Femur (tissue), 1 donor: ENCODE results near the gene AGAP6.
"Not testable (repeated sequence)": the region's sequence is repeated elsewhere in the genome, so short reads cannot be mapped to it uniquely, and the experiment has no call there.

Experiments
- DNase-seq: peaks from one replicate; pipeline ENCODE4 v3.0.0-alpha.2; 2017

Gene AGAP6

DNA sequence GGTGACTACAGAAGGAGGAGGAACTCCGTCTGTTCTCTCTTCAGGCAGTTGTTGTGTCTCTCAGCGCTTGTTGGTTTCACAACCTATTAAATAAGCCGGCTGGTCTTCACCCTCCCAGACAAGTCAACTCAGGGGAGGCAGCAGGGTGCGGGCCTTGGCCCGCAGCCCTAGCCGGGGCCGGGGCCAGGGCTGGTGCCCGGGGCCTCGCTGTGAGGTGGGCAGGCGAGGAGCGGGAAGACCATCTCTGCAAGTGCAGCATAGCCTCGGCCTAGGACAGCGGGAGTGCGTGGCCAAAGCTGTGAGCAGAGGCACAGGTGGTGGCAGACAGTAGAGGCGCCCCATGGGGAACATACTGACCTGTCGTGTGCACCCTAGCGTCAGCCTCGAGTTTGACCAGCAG lies at the start of gene AGAP6:
AGAP6 (plus strand) TSS at position 31 of the 400 bp plus-strand sequence; CDS start at position 341, 310 bp downstream.
- not testable (repeated sequence) for DNase-seq

GRCh38 chr10:49941447-49942338 lies 46.5 kb upstream of the AGAP6 start, which contains the start of the genes PARG and TIMM23B:
Gene PARG, minus strand, starts transcription at chr10:49942027. Its CDS starts 302 bp downstream, at chr10:49941725.
Gene TIMM23B, plus strand, starts transcription at chr10:49942053. Its CDS starts 142 bp downstream, at chr10:49942195.
- peak; percentile 89 for DNase-seq

DNA sequence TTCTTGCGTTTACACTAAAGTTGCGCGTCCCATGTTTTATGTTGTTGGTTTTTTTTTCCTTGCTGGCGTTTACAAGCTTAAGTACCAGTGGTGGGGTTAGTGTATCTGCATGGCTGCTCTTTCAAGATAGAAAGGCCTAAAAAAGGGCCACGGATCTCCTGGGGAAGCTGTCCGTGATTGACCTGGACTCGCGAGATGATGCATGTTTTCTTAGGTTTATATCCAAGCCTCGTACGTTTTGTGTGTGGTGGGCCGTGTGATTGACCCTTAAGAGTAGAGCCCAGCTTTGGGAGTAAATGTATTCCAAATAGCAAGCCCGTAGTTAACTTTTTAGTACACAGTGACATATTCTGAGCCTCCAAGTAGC lies 45.9 kb upstream of the AGAP6 start:
- DNase-seq, result not testable (repeated sequence)

DNA sequence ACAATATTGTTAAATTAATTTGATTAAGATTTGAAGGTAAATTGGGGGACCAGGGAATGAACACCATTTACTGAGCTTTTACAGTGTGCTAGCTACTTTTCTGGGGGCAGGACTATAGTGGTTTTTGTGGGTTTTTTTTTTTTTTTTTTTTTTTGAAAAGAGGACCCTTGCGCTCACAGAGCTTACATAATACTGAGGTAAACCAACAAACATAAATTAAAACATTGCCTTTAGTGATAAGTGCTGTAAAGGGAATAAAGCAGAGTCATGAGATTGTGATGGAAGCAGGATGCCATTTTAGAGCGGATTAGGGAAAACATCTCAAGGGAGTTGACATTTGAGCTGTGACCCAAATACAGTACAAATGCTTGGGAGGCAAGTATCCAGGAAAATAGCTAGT lies 44.6 kb upstream of the AGAP6 start:
- not testable (repeated sequence) for DNase-seq

DNA sequence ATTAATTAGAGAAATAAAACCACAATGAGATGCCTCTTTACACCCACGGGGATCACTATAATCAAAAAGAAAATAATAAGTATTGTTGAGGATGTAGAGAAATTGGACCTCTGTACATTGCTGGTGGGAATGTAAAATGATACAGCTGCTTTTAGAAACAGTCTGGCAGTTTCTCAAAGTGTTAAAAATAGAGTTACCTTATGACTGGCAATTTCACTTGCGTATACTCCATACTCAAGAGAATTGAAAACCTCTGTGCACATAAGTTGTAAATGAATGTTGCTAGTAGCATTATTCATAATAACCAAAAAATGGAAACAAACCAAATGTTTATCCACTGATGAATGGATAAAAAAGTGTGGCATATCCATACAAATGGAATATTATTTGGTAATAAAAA lies 40.1 kb upstream of the AGAP6 start:
- not testable (repeated sequence) for DNase-seq

- DNase-seq, result not testable (repeated sequence)
These were observed 39.5 kb upstream of the AGAP6 start for GRCh38 chr10:49948737-49949136.

GRCh38 chr10:49952006-49952405 lies 36.2 kb upstream of the AGAP6 start:
- not testable (repeated sequence) for DNase-seq

DNA sequence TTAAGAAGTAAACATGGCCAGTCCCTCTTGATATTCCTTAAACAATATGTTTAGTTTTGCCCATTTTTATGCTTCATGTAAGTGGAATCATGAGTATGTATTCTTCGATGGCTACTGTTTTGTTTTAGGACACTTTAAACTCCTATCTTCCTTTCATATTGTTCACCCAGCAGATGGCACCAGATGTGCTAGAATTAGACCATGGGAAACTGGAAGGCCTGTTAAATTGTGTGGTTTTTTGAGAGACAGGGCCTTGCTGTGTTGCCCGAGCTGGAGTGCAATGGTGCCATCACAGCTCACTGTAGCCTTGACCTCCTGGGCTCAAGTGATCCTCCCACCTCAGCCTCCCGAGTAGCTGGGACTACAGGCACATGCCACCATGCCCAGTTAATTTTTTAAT lies 35.1 kb upstream of the AGAP6 start:
- DNase-seq, result not testable (repeated sequence)

DNA sequence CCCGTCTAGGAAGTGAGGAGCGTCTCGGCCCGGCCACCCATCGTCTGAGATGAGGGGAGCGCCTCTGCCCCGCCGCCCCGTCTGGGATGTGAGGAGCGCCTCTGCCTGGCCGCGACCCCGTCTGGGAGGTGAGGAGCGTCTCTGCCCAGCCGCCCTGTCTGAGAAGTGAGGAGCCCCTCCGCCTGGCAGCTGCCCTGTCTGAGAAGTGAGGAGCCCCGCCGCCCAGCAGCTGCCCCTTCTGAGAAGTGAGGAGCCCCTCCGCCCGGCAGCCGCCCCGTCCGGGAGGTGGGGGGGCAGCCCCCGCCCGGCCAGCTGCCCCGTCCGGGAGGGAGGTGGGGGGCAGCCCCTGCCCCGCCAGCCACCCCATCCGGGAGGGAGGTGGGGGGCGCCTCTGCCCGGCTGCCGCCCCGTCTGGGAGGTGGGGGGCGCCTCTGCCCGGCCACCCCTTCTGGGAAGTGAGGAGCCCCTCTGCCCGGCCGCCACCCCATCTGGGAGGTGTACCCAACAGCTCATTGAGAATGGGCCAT lies 17.8 kb upstream of the AGAP6 start:
- not testable (repeated sequence) for DNase-seq

DNA sequence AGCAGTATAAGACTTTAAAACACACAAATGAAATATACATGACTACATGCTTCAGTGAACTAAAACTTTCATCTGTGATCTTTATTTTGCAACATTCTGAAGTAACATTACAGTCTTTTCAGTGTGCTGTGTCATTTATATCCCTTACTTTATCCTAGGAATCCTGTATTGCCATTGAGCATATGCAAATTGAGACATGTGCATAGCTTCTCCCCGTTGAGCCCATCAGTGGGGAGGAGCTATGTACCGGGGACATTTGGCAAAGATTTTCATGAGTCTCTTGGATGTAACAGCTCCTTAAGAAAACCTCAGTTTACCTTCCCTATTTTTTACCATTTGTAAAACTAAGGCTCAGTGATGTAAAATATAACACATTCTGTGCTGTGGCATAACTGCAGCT lies 16.7 kb upstream of the AGAP6 start:
- not testable (repeated sequence) for DNase-seq

DNA sequence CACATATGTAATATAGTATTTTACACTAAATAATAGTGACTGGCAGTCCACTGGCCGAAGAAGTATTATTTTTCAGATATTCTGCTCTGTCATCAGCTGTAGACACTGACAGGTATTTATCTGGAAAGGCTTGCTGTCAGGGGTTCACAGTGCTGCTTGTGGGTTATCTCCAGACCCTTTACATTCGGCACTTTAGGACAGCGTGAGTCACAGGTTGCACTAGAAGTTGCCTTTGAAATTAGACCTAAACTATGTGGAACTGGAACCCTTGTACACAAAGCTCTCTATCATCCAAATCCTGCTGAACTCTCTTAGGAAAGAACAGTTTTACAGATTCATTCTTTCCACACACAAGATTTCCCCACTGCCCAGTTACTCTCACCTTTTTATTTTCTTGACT lies 16.1 kb upstream of the AGAP6 start:
- DNase-seq, result not testable (repeated sequence)

DNA sequence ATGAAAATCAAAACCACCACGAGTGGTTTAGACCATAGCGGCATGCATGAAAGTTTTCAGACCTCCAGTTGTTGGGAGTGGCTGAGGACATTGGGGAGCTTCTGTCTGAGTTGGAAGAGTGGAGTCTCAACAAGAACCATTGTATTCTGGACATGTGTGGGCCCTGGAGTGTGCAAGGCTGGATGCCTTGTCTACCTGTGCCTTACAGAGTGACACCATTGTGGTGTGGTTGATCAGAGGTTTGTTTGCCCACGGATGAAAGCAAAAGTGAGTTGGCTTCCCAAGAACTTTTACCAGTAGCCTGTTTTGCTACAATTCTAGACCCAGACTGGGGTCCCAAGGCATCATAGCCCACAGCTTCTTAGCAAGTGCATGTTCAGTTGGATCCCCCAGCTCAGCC lies 10.4 kb upstream of the AGAP6 start:
- DNase-seq, result not testable (repeated sequence)

- DNase-seq, result not testable (repeated sequence)
These were observed 999 bp upstream of the AGAP6 start for GRCh38 chr10:49987207-49987606.

- not testable (repeated sequence) for DNase-seq
These were observed 7.1 kb downstream of the AGAP6 start for GRCh38 chr10:49995321-49995720.

DNA sequence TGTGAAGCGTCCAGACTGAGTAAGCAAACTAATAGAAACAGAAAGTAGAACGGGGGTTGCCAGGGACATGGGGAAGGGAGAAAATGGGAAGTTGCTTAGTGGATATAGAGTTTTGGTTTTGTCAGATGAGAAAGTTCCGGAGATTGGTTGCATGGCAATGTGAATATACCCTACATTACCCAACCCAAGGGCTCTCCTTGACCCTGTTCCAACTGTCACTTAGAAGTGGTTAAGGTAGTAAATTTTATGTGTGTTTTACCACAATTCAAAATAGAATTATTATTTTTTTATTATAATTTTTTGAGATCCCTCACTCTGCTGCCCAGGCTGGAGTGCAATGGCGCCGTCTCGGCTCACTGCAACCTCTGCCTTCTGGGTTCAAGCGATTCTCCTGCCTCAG lies 25.8 kb downstream of the AGAP6 start:
- not testable (repeated sequence) for DNase-seq

DNA sequence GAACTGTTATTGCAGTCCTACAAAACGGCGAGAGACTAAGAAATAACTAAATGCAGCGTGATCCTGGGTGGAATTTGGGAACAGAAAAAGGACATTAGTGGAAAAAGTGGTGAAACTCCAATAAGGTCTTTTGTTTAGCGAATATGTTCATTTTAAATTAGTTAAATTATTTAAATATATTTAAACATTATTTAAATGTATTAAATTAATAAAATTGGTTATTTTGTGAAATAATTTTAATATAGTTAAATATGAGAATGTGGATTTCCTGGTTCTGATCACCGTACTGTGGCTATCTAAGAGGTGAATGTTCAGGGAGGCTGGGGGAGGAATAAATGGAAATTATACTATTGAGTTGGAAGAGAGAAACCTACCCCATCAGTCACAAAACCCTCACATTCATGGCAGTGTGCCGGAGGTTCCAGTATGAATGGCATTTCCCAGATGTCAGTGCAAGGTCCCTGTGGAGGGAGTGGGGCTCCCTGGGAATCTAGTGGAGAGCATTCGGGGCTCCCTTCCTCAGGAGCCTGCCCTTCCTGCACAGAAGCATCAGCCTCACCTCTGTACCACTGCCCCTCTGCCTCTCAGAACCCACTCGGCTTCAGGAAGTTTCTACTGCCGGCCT lies 27.5 kb downstream of the AGAP6 start:
- not testable (repeated sequence) for DNase-seq

DNA sequence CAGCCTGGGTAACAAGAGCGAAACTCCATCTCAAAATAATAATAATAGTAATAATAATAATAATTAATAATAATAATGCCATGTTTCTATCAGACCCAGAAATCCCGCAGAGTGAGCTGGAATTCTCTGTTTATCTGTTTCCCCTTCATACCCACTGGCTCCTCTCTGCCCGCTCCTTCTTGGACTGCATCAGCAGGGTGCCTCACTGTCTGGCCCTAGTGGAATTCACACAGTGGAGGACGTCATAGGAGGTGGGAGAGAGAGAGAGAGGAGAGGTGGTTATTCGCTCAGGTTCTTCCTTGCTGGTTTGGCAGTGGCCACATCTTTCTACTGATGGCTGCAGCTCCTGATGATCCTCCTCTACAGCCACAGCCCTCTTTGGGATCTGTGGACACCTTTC lies 28.7 kb downstream of the AGAP6 start:
- DNase-seq, result not testable (repeated sequence)

DNA sequence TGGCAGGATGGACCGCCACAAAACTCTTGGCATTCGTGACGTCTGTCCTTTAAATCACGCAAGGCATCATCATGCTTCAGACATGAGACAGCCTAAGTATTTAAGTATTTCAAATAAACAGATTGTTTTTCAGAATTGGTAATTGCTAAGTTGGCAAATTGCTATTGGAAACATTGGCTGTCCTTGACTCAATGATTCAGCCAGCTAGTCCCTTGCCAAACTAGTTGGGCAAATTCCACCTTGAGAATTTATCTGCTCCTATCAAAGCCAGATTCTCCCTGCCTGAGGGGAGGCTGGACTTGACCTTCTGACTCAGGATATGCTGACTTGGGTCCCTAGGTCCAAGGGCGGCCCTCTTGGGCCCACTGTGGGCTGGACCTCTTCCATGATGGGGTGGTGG lies 29.4 kb downstream of the AGAP6 start:
- not testable (repeated sequence) for DNase-seq

DNA sequence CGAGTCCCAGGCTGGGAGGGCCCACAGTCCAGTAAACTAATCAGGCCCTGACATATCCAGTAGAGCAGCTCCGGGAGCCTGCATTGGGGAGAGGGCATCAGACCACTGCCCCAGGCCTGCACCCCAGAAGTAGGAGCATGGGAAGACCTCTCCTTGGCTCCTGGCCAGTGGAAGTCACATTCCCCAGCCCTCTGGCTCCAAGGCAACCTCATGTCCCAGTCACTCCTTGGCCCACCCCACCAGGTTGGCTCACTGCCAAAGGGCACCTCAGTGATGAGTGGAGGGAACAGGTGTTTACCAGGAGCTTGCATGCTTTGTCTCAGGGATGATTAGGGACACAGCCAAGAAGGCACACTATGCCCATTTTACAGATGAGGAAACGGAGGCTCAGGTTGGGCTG lies 31.1 kb downstream of the AGAP6 start:
- DNase-seq, result not testable (repeated sequence)

DNA sequence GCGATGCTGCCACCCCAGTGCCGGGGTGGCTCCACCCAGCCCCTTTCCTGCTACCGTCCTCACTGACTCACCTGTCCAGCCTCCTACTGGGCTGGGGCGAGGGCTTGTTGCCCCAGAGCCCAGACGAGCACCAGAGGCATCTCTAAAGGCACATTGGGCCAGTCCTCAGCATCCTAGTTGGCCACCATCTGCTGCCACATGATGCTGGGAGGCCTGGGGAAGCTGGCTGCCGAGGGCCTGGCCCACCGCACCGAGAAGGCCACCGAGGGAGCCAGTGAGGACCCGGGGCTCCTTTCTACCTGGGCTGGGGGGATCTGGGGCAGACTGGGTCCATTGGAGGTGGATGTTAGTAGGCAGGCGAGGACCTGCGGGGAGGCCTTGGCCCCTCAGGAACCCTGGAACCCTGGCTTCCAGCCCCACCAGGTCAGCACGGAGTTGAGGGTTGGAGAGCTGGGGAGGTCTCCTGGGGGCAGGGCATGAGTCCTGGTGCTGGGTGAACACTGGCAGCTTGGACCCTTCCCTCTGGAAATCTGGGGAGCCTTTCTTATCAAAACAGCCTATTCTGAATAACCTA lies 32.3 kb downstream of the AGAP6 start:
- DNase-seq, result not testable (repeated sequence)

DNA sequence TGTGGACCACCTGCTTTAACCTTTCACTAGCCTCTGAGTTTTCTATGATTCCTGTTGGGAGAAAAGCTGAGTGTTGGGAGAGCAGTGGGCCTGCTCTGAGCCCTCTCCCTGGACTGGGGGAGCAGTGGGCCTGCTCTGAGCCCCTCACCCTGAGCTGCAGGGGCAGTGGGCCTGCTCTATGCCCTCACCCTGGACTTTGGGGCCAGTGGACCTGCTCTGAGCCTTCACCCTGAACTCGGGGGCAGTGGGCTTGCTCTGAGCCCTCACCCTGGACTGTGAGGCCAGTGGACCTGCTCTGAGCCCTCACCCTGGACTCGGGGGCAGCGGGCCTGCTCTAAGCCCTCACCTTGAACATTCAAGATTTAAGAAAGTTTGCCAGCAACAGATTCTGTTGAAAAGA lies 33.4 kb downstream of the AGAP6 start:
- no peak for DNase-seq

- DNase-seq, result not testable (repeated sequence)
These were observed 36.6 kb downstream of the AGAP6 start for GRCh38 chr10:50024716-50025383.

- no peak for DNase-seq
These were observed 37.4 kb downstream of the AGAP6 start for GRCh38 chr10:50025627-50026026.
